Uterus (tissue), 2 donors: Measurements from ENCODE around the gene ATP1B3.

ENCODE experiments used
- POLR2A ChIP-seq, 2 donors: fragments of 450-650 bp; IDR thresholded peaks; one replicate each; pipeline ENCODE4 v1.6.1; 2016; ENCODE audit warnings: antibody characterized with exemption in 2 of 2, mild to moderate bottlenecking in 1 of 2, moderate library complexity in 1 of 2
- TF ChIP-seq, protein P1 (sequence below), 4 experiments: fragments of 200-600 bp in 2 of 4; fragments of 450-650 bp in 2 of 4; sonication (generic) in 2 of 4; IDR thresholded peaks; one replicate each; pipeline ENCODE4 v1.5.1; 2016 to 2019; ENCODE audit warnings: antibody characterized with exemption in 4 of 4, mild to moderate bottlenecking in 2 of 4, moderate library complexity in 1 of 4

DNA sequence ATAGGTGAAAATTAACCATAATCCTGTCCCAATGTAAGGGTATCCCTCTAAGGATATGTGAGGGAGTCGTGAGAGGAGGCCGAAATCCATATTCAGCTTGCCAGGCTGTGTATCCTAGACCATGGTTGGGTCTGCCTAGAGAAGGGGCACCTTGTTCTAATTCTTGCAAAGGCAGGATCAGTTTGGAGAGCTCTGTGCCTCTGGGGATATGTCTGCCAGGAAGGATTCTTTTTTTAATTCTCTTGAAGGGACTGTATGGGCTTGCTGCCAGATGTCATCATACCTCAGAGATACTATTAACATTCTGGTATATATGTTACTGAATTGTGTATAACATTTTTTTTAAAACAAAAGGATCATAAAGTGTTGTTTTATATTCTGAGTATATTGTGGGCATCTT lies 2.4 kb downstream of the ATP1B3 start:
- TF ChIP-seq, protein P1, sequence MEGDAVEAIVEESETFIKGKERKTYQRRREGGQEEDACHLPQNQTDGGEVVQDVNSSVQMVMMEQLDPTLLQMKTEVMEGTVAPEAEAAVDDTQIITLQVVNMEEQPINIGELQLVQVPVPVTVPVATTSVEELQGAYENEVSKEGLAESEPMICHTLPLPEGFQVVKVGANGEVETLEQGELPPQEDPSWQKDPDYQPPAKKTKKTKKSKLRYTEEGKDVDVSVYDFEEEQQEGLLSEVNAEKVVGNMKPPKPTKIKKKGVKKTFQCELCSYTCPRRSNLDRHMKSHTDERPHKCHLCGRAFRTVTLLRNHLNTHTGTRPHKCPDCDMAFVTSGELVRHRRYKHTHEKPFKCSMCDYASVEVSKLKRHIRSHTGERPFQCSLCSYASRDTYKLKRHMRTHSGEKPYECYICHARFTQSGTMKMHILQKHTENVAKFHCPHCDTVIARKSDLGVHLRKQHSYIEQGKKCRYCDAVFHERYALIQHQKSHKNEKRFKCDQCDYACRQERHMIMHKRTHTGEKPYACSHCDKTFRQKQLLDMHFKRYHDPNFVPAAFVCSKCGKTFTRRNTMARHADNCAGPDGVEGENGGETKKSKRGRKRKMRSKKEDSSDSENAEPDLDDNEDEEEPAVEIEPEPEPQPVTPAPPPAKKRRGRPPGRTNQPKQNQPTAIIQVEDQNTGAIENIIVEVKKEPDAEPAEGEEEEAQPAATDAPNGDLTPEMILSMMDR (IDR thresholded peaks at IDR 0.05) = no peak
- no peak for TF ChIP-seq POLR2A (IDR thresholded peaks at IDR 0.05)
